Right atrium auricular region (tissue), 2 donors: Measurements from ENCODE around the gene SEC61B. TPM values are rescaled to one million over a fixed set of nuclear protein-coding genes. Genes with fewer than 3 reads are reported as not detected.

ENCODE experiments used
- DNase-seq: peaks from one replicate; pipeline ENCODE4 v3.0.0-alpha.2; 2019; ENCODE audit warnings: low spot score
- H3K27ac ChIP-seq, 2 donors: fragments of 200-600 bp; sonication (generic); 1 replicate in 1 of 2; 2 replicates in 1 of 2; pipeline ENCODE4 v1.5.1; 2016 to 2019
- H3K27me3 ChIP-seq, 2 donors: fragments of 200-600 bp; sonication (generic); one replicate each; pipeline versions ENCODE4 v1.5.1 to v1.6.0; 2017 to 2019
- H3K36me3 ChIP-seq: fragments of 200-600 bp; sonication (generic); one replicate; pipeline ENCODE4 v1.5.1; 2016
- H3K4me1 ChIP-seq, 2 donors: fragments of 200-600 bp; sonication (generic); one replicate each; pipeline versions ENCODE4 v1.5.1 to v1.6.0; 2017 to 2019
- H3K4me3 ChIP-seq, 2 donors: fragments of 200-600 bp; sonication (generic); 1 replicate in 1 of 2; 2 replicates in 1 of 2; pipeline ENCODE4 v1.5.1; 2017 to 2019; ENCODE audit warnings: mild to moderate bottlenecking in 1 of 2, moderate library complexity in 1 of 2
- H3K9me3 ChIP-seq, 2 donors: fragments of 200-600 bp; sonication (generic); one replicate each; pipeline ENCODE4 v1.5.1; 2019
- total RNA-seq, 2 donors: library from RNA; depleted of rRNA; stranded (reverse); fragments of >200 nt; gene quantifications; one replicate each; pipeline ENCODE4 v1.1.0, GENCODE V29; 2016
- TF ChIP-seq, protein P1 (sequence below), 2 donors: fragments of 200-600 bp; sonication (generic); IDR thresholded peaks; one replicate each; pipeline ENCODE4 v1.5.1; 2019; ENCODE audit warnings: antibody characterized with exemption in 2 of 2

Gene SEC61B
- total RNA-seq, 2 donors from 2014 or later = 29.4 to 53.1 TPM

DNA sequence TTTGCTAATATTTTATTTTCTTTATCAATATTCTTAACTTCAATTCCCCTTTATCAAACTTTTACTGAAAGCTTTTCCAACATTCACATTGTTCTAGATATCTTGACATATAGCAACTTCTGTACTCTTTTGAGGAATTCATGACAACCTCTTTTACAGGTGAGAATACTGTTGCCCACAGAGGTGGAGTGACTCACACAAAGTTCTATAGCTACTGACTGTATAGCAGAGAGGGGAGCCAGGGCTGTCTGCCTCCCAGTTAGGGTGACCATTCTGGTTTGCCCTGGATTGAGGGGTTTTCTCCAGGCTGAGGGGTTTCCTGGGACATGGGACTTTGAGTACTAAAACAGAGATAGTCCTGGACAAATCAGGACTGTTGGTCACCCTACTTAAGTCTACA lies 16.2 kb downstream of the SEC61B start:
- Histone ChIP-seq H3K27ac (no peak overlapping the region), H3K36me3 (peaks cover 3% of the 10 kb centered on the region), H3K27me3 (no peaks in the 10 kb centered on the region), H3K4me1 (peaks cover 0 to 17% of the 10 kb centered on the region in 2 donors), H3K4me3 (no peak overlapping the region), H3K9me3 (no peaks in the 10 kb centered on the region)
- TF ChIP-seq, protein P1, sequence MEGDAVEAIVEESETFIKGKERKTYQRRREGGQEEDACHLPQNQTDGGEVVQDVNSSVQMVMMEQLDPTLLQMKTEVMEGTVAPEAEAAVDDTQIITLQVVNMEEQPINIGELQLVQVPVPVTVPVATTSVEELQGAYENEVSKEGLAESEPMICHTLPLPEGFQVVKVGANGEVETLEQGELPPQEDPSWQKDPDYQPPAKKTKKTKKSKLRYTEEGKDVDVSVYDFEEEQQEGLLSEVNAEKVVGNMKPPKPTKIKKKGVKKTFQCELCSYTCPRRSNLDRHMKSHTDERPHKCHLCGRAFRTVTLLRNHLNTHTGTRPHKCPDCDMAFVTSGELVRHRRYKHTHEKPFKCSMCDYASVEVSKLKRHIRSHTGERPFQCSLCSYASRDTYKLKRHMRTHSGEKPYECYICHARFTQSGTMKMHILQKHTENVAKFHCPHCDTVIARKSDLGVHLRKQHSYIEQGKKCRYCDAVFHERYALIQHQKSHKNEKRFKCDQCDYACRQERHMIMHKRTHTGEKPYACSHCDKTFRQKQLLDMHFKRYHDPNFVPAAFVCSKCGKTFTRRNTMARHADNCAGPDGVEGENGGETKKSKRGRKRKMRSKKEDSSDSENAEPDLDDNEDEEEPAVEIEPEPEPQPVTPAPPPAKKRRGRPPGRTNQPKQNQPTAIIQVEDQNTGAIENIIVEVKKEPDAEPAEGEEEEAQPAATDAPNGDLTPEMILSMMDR (IDR thresholded peaks at IDR 0.05) = no peak
- DNase-seq = no peak

DNA sequence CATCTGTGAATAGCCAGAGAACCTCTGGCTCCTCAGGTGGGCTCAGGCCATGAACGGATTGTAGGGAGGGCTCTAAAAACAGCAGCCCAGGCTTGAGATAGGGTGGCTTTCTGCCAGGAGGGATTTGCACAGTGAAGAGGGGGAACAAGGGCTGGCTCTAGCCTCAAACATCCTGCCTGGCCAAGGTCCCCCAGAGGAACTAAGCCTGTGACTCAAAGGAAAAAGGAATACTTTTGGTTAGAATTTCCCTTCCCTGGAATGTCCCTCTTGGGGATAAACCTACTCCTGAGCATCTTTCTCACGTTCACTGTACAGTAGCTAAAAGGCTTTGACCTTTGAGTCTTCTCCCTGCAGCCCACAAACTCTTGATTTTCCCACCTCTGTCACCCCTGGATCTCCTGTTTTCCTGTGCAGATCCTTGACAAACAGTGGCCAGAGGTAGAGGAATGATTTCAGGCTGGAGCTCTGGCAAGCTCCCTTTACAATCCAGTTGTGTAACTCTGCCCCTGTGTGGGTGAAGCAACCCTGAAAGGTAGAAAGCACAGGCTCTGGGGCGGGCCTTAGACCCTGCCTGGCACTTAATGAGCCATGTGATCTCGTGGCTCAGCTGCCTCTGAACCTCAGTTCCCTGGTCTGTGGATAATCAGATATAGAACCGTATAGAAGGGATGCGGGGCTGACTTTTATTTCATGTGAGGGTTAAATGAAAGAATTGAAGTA lies 17.4 kb downstream of the SEC61B start:
- H3K36me3 ChIP-seq = no peaks in the 10 kb centered on the region
- H3K4me3 ChIP-seq = no peak overlapping the region
- no peaks in the 10 kb centered on the region for H3K9me3 ChIP-seq
- H3K4me1 ChIP-seq = peaks cover 0 to 17% of the 10 kb centered on the region in 2 donors
- peak overlapping the region in 1 of 2 donors; percentile 8 for H3K27ac ChIP-seq
- no peaks in the 10 kb centered on the region for H3K27me3 ChIP-seq
- no peak for DNase-seq
- TF ChIP-seq, protein P1 (IDR thresholded peaks at IDR 0.05) = no peak

DNA sequence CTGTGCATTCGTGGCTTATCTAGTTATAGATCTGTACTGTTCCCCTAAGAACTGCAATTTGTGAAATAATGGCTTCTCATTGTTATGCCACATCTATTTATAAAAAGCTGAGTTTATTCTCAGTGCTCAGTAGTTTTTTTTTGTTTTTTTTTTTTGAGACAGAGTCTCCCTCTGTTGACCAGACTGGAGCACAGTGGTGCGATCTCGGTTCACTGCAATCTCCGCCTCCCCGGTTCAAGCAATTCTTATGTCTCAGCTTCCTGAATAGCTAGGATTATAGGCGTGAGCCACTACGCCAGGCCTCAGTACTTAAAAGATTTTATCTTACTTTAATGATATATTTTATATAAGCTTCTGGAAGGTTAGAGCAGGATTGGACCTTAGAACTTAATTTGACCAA lies 19.0 kb downstream of the SEC61B start:
- H3K36me3 ChIP-seq = no peaks in the 10 kb centered on the region
- H3K4me1 ChIP-seq = peaks cover 0 to 17% of the 10 kb centered on the region in 2 donors
- no peak overlapping the region for H3K27ac ChIP-seq
- no peaks in the 10 kb centered on the region for H3K9me3 ChIP-seq
- TF ChIP-seq, protein P1 (IDR thresholded peaks at IDR 0.05) = no peak
- no peak overlapping the region for H3K4me3 ChIP-seq
- no peaks in the 10 kb centered on the region for H3K27me3 ChIP-seq
- DNase-seq = no peak

DNA sequence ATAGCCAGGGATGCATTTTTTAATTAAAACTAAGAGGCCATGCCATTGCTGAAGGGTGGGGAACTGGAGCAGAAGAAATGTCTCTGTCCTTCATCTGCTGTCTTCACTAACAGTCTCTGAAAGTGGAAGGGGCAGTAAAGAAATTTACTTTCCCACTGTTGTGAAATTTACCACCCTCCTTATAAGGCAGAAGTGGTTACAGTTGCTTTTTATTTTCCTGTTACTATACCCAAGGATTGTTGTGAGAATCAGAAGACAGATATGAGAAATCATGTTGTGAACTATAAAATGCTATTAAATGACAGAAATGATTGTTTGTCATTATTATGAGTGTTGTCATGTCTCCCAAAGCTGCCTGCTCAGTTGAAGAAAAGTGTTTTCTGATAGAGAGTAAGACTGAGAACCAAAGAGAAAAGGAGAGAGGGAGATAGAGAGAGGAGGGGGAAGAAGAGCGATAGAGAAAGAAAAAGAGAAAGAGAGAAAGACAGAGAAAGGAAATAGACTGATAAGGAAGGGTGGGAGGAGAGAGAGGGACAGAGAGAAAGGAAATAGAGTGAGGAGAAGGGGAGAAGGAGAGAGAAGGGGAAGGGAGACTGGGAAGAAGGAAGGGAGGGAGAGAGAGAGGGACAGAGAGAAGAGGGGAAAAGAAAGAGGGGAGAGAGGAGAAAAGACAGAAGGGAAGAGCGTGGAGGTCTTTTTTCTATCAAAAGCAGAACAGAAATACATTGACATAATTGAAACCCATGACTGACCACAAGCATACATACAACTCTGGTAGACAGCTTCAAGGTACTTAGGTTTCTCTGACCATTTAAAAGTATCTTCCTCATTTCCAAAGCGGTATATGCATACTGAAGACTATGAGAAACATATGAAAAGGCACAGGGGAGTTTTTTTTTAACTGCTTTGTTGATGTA lies 22.5 kb downstream of the SEC61B start:
- Histone ChIP-seq H3K27me3 (no peaks in the 10 kb centered on the region), H3K27ac (no peak overlapping the region), H3K4me1 (peaks cover 0 to 11% of the 10 kb centered on the region in 2 donors), H3K36me3 (no peaks in the 10 kb centered on the region), H3K4me3 (no peak overlapping the region), H3K9me3 (no peaks in the 10 kb centered on the region)
- TF ChIP-seq, protein P1 (IDR thresholded peaks at IDR 0.05) = no peak
- DNase-seq = no peak

DNA sequence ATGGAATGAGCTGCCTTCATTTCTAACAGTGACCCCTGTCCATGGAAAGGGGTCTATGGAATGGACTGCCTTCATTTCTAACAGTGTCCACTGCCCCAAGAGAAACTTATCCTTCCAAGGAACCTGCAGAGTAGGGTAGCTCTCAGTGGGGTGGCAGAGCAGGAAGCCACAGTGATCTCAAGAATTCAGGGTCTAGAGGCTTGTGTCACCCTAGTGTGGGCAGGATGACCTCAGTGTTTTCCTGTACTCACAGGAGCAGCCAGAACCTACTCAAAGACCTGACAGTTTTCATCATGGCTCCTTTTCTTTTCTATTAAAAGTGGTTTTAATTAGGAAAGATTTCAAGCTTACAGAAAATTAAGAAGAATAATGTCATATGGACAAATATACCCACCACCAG lies 27.5 kb downstream of the SEC61B start:
- Histone ChIP-seq H3K27ac (no peak overlapping the region), H3K4me3 (no peak overlapping the region), H3K9me3 (no peaks in the 10 kb centered on the region), H3K4me1 (no peaks in the 10 kb centered on the region), H3K36me3 (no peaks in the 10 kb centered on the region), H3K27me3 (no peaks in the 10 kb centered on the region)
- TF ChIP-seq, protein P1 (IDR thresholded peaks at IDR 0.05) = no peak
- DNase-seq = no peak
